Ovary (tissue), 3 donors: Measurements from ENCODE around the gene PPM1B.

Experiments used
- EP300 ChIP-seq: sonication (generic); formaldehyde crosslinking; IDR thresholded peaks from one replicate; pipeline ENCODE4 v1.6.1; 2017; ENCODE audit warnings: antibody characterized with exemption
- POLR2A ChIP-seq: fragments of 450-650 bp; IDR thresholded peaks from one replicate; pipeline ENCODE4 v1.6.1; 2017; ENCODE audit warnings: antibody characterized with exemption, mild to moderate bottlenecking, moderate library complexity
- TF ChIP-seq, protein P1 (sequence below), 3 donors: fragments of 450-650 bp in 2 of 3; fragments of 200-600 bp in 1 of 3; IDR thresholded peaks; one replicate each; pipeline versions ENCODE4 v1.5.1 to v1.8.0; 2016 to 2022; ENCODE audit warnings: antibody characterized with exemption in 3 of 3, mild to moderate bottlenecking in 1 of 3
- donor health status: DM: no; HTN: no; CAD: no.

DNA sequence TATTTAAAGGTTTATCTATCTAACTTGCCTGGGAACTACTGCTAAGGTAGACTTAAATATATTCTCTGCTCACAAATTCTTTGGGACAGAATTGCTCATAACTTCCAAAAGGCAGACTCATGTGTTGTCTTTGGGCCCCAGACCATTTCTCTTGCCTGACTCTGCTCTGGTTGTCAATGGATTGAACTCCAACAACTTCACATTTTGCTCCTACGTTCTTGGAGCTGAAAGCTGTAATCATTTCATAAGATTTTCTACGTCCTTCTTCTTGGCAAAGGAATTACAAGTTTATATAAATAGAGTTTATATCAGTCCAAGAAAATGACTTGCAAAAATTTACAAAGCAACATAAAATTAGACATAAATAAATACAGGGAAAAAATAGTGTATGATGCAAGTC lies 32.9 kb upstream of the PPM1B start:
- TF ChIP-seq, protein P1, sequence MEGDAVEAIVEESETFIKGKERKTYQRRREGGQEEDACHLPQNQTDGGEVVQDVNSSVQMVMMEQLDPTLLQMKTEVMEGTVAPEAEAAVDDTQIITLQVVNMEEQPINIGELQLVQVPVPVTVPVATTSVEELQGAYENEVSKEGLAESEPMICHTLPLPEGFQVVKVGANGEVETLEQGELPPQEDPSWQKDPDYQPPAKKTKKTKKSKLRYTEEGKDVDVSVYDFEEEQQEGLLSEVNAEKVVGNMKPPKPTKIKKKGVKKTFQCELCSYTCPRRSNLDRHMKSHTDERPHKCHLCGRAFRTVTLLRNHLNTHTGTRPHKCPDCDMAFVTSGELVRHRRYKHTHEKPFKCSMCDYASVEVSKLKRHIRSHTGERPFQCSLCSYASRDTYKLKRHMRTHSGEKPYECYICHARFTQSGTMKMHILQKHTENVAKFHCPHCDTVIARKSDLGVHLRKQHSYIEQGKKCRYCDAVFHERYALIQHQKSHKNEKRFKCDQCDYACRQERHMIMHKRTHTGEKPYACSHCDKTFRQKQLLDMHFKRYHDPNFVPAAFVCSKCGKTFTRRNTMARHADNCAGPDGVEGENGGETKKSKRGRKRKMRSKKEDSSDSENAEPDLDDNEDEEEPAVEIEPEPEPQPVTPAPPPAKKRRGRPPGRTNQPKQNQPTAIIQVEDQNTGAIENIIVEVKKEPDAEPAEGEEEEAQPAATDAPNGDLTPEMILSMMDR (IDR thresholded peaks at IDR 0.05), result no peak
- TF ChIP-seq POLR2A (no peak), EP300 (no peak)
